Fibroblast of gingiva (primary cell): Measurements from ENCODE around the gene CELF2.
"Not testable (repeated sequence)": the region's sequence is repeated elsewhere in the genome, so short reads cannot be mapped to it uniquely, and the experiment has no call there.

ENCODE experiments used
- DNase-seq: peaks from one replicate; pipeline ENCODE4 v3.0.0-alpha.2; 2011; ENCODE audit warnings: low read depth

The CELF2 gene

DNA sequence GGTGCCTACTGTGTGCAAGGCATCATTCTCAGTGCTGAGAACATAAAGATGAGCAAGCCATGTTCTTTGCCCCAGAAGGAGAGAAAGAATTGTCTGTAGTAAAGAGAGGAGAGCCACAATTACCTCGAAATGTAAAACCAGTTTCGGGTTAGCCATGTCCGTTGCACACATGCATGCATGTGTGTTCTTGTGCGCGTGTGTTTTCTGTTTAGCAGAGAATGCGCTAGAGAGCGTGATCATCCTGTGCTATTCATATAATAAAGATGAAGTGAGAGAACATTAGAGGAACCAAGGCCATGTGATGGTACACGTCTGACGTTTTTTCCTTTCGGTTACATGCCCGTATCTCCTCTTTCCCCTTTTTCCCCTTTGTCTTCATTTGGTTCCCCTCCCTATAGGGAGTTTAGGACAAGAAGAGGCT, 158.2 kb downstream of the CELF2 start:
- no peak for DNase-seq

DNA sequence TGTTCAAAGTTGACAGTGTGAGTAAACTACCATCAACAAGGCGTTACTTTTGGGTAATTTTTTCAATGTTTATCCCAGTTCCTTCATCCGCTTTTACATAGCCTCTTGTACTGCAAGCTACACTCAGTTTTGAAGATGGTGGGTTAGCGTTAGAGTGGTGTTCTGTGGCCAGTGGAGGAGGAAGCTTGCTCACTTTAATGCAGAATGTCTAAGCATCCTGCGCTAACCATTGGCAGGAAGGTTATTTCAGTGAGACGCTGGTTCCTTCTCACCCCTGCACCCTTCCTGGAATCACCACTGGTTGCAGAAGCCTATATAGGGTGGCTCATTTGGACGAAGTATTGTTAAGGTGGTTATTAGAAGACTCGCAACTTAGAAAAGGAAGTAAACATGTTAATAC, 159.1 kb downstream of the CELF2 start:
- no peak for DNase-seq

DNA sequence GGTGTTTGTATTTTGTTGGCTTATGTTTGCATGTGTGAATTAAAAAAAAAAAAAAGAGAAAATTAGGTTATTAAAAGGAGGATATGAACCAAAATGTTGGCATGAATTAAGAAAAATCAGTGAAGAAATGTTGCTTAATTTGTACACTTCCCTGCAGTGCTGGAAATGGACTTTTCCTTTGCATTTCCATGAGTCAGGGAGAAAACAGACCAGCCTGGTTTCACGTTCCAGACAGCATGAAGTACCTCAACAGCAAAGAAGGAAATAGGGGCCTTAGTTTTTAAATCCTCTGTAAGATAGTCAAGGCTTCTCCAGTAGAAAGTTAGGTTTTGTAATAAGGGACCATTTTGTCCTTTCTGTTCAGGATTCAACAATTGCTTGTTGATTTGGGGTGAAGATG, 159.7 kb downstream of the CELF2 start:
- no peak for DNase-seq

DNA sequence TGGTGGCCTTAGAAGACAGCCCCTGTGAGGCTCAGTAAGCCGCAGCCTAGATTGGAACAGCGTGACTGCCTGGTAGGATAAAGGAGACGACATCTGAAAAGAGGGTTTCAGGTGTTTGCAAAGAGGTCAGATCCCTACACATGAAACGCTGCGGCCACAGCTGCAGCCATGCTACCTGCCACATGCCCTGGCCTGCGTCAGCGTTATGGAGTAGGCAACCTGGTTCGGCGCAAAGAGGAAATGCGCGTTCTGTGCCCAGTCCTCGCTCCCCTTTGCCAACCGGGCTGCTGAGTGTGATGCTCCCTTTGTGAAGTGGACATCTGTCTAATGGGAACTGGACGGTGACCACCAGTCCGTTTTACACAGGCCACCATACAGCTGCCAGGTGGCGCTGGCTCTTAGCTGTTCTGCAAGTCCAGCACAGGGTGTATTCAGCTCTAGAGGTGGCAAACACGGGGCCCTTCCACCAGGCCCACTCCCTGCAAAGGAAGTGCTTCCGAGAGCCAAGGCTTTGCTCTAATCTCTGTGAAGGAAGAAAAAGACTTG, 160.3 kb downstream of the CELF2 start:
- no peak for DNase-seq

DNA sequence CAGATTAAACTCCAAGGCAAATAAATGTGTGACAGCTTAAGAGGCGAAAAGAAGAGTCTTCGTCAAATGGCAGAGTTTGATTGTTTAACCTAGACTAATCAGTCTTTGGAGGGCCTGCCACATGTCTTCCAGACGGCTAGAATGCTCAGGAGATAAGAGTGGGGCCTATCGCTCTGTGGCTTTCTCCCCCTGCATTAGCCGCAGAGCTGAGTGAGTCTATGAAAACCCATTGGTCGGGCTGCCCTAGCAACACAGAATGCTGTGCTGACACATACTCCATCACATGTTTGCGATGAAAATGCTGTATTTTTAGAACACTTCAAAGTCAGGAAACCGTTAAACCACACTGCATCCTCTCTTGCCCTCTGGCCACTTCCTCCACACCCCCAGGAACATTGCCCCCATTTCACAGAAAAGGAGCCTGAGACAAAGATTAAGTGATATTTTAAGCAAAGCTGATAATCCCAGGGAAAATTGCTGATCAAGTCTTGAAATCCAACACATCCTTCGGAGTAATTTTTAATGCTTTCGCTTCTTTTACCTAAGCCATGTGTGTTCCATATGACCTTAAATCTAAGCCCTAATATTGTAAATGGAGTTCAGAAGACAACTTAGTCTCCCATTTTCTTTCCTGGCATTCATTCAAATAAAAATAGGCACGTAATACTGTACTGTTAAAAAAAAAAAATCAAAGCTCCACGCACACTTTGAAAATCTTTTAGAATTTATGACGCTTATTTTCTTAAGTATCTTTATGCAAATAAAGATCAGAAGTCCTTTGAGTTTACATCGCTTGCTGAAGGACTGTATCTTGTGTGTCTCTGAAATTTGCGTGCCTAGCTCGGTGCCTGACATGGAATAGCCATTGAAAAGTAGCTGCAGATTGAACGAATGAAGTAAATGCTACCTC, 161.2 kb downstream of the CELF2 start:
- DNase-seq, result no peak

DNA sequence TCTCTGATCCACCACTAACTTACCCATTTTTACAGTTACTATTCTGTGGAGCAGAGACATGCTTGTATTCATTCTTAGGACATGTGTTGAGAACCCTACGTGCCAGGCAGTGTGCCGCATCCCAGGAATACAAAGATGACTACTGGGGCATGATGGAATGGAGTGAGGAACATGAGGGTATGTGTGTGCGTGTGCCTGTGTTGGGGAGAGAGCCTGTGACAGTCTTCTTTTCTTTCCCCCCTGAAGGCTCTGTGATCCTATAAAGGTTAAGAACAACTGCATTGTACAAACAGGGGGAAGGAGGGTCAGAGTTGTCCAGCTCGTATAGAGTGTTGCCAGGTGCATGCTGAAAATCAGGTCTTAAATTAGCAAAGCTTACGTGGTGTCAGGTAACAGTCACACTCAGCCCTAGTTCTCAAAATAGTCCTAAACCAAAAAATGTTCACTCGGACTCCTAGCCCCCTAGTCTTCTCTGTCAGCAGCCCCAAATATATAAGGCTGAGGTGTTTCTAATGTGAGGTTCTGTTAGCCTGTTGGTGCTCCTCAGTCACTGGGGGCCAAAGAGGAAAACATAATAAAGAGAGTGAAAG, 161.9 kb downstream of the CELF2 start:
- no peak for DNase-seq

DNA sequence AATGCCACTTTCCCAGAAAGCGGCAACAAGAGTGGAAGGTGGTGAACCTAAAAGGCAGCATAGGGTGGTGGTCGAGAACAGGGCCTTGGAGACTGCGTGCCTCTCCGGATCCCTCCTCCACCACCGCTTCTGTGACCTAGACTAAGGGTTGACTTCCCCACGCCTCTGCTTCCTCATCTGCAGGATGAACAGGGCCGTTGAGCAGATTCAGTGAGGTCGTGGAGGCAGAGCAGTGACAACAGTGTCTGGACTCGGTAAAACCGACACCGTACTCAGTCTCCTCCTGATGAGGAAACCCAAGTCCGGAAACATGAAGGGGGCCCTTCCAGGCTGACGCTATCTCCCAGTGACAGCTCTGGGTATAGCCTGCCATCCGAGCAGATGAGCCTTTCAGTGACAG, 162.6 kb downstream of the CELF2 start:
- DNase-seq, result no peak

DNA sequence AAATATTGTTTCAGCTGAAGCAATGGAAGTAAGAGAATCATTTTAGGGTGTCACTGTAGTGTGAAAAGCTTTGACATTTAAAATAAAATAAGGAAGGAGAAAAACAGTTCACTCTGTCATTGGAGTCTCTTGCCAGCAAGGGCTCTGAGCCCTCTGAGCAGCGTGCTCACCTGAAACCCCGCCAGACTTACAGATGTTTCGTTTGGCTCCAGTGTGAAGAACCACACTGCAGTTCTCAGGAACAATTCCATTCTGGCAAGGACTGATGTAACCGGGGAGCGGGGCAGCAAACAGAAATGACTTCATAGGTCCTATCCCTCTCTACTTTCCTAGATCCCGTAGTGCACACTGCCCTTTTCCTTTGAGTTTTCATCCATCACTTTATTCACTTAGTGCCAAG, 164.3 kb downstream of the CELF2 start:
- DNase-seq, result no peak

DNA sequence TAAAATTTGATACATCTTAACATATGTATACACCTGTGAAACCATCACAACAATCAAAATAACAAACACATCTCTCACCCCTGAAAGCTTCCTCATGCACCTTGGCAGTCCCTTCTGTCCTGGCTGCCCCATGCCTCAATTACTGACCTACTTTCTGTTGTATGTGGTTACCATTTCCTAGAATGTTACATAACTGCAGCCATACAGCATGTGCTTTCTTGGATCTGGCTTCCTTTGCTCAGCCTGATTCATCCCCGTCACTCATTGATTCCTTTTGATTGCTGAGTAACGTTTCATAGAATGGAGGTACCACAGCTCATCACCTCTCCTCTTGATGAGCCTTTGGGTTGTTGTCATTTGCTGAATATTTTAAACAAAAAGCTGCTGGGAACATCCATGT, 165.3 kb downstream of the CELF2 start:
- no peak for DNase-seq

DNA sequence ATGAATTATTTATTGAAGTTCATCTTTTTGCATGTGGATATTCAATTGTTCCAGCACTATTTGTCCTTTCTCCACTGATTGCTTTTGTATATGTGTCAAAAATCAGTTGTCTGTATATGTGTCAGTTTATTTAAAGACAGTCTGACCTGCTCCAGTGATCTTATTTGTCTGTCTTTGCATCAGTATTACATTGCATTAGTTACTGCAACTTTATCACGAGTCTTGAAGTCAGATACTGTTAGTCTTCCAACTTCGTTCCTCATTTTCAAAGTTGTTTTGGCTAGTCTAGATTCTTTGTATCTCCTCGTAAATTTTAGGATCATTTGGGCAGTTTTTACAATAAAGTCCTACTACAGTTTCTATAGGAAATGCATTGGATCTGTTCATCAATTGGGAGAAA, 166.4 kb downstream of the CELF2 start:
- no peak for DNase-seq

DNA sequence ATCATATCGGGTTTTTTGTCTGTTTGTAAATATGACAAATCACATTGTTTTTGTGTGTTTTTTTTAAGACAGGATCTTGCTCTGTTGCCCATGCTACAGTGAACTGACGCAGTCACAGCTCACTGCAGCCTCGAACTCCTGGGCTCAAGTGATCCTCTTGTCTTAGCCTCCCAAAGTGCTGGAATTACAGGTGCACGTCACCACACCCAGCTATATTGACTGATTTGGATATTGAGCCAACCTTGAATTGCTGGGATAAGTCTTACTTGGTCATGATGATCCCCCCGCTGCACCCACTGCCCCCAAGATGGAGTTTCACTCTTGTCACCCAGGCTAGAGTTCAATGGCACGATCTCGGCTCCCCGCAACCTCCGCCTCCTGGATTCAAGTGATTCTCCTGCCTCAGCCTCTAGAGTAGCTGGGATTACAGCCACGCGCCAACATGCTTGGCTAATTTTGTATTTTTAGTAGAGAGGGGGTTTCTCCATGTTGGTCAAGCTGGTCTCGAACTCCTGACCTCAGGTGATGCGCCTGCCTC, 167.5 kb downstream of the CELF2 start:
- DNase-seq, result not testable (repeated sequence)

DNA sequence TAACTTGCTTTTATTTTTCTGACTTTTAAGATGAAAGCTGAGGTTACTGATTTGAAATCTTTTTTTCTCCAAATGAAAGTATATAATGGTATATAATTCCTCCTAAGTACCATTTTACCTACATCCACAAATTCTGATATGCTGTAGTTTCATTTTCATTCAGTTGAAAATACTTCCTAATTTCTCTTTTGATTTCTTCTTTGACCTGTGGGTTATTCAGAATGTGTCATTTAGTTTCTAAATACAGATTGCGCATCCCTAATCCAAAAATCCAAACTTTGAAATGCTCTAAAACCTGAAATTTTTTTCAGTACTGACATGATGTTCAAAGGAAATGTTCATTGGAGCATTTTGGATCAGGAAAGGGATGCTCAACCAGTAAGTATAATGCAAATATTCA, 168.7 kb downstream of the CELF2 start:
- no peak for DNase-seq

DNA sequence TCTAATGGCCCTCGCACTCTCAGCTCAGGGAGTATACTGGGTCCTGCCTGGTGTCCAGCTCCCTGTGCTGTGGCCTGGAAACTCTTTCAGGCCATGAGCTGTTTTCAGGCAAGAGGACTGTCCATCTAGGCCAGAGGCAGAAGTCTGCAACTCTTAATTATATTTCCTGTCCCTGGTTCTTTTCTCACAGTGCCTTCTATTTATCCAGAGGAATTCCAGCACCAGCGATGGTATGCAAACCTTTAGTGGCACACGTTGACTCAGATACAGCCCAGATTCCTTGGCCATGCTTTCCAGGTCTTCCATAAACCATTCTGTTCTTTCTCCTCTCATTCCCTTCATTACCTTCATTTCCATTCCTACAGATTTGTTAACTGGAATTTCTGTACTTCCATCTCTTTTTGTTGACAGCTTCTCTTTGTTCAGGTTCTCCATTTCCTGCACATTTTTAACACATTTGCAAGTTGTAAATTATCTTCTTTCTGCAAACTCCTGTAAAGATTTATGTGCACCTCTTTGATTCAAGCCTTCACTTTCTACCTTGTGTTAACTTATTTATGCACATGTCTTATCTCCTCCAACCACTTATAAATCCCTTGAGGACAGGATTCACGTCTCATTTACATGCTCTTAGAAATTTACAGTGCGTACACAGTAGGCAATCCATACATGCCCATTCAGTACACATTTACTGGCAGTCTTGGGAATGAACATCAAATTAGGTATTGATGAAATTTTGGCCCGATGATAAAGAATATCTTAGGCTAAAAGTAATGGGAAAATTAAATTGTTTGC, 172.1 kb downstream of the CELF2 start:
- no peak for DNase-seq

DNA sequence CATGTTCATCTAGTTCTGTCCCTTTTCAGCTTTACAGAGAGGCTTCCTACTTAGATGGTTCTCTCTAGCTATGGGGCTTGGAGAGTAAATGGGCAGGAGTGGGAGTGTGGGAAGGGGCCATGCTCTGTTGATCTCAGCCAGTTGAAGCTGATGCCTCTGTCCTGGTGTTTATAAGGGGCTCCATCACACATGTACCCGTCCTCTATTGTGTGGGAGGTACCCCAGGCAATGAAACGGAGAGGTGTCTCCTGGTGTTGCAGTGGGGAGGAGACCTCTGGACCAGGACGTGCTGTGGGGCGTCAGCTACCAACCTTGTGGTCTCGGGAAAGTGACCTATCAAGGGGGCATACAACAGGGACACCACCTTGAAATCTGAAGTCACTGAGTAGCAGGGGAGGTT, 173.5 kb downstream of the CELF2 start:
- DNase-seq, result no peak

DNA sequence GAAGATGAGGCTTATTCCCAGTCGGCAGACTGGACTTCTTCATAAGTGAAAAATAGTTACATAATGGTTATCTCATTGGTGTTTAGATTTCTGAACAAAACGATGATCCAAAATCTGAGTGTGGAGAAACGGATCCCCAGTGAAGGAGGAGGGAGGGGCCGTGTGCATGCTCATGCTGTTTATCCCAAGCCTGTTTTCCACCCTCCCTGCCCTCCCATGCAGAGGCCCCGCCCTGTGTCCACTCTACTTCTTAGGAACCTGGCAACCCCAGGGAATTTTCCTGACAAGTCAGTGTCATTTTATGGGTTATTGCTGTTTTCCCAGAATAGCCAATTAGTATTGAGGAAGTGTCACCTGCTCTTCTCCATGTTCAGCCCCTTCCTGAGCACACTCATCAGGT, 174.0 kb downstream of the CELF2 start:
- DNase-seq, result no peak

DNA sequence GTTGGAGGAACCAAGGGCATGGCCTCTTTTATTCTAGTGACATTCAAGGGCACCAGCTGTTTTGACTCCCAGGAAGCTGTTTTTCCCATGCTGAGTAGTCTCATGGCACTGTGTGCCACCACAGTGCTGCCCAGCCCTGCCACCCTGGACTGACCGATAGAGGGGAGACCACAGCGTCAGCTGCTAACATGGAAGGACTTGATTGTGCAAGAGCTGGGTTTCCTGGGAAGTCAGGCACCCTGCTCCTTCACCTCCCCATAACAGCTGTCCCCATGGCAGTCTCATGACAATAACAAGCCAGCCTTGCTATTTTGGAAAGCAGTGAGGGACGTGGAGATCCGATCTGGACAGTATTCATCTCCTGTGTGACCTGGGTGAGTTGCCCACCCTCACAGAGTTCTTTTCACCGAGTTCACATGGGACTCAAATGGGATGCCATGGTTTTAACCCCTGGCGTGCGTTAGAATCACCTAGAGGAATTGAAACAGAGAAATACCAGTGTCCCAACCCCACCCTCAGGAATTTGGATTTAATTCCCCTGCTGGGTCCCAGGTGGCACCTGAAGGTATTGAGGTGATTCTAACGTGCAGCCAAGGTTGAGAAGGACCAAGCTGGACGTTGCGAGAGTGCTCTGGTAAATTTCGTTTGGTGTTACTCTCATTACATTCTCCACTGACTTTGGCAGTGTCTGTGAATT, 174.8 kb downstream of the CELF2 start:
- DNase-seq, result no peak

DNA sequence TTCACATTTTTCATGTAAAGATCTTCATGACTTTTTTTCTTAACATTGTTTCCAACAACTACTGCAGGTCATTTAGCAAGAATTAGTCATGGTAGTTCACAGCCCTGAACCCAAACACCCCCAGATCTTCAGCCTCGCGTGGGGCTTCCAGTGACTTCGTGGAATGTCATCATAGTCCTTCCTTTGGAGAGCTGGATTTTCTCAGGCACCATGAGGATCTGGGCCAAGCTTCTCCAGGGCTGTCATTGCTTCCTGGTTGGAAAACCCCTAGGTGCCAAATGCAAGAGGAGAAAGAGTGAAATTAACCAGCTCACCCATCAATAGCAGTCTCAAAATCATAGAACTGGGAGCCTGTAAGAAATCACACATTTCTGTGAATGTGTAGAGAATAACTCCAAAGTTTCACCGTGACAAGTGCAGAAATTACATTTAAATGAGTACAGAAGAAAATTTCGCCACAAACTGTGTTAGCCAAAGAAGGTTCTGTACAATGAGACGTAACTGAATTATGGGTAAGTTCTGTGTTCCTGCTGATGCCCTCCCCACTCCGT, 175.4 kb downstream of the CELF2 start:
- no peak for DNase-seq

DNA sequence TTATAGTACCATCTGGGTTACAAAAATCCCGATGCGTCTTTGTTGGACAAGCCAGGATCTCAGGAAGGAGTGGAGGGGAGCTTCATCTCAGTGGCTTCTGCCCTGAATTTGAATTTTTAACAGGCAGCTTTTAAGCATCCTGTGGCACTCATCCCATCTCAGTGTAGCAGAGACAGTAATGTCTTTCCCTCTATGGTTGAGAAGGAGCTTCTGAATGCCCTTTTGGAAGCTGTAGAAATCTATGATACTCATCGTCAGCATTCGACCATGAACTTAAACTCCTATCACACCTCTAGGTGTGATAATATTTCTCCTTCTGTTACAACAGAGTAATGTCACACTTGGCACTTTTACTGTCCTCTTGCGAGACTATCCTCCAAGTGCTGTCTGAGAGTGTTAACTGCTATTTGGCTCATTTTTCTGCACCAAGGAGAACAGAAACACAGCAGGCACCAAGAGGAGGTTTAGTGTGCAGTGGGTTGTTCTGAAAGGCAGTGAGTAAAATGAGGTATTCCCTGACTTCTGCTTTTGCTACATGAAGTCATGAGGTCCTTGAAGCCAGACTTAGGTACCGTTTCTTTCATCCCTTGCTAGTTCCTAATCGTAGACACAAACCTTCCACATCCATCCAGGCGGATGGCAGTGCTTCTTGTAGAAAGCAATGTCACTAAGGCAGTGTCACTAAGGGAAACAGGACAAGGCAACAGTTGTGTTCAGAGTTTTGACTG, 177.4 kb downstream of the CELF2 start:
- DNase-seq, result no peak

DNA sequence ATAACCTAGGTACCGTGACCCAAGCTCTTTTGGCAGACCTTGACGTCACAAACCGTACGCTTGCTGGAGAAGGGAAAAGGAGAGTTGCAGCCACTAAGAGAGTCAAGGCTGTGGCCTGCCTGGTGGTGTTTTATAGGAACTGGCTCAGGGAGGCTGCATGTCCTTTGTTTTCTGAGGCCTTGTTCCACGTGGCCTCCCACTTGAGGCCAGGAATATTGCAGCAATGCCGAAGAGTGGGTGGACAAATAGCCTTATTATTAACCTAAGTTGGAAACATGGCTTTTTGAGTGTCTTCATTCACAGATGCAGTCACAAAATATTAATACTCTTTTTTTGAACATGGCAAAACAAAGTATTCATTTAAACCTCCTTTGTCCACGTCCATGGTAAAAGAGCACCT, 178.0 kb downstream of the CELF2 start:
- no peak for DNase-seq

DNA sequence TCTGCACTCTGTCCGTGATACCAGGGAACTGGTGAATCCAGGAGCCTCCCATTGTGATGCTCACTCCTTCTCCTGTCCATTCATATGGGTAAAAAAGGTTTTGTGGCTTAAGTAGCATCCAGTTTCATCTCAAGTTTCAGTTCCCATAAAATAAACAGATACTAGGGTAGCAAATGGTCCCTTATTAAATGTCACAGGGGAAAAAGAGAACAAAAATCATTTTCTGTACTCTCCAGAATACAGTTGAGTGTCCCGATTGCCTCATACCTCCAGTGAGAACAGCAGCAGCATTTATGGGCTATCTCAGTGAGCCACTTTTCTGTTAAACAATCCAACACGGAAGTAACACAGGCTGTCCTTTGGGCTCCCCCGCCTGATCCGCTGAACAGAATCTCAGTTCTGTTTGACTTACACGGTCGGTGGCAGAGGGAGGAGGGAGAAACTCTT, 179.6 kb downstream of the CELF2 start:
- no peak for DNase-seq

DNA sequence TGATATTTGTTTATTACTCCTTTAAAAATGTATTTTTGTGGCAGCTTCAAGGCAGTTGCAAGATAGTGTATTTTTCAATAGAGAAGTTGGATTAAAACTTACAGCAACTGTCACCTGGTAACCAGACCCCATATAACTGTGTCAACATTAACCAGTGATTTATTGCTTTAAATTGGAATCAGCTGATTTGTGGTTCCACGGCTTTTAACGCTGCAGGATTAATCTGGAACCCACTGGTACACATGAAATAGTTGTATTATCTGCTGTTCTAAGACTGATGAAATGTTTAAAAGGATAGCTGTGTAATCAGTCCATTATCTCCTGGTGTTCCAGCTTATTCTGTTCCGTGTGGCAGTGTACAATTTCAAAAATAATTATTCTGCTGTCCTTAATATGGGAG, 180.2 kb downstream of the CELF2 start:
- DNase-seq, result no peak
